Stimulated activated CD8-positive, alpha-beta memory T cell treated with anti-CD3 and anti-CD28 coated beads, Interleukin-2, amount 100 ng/mL, for 48 hours (primary cell): ENCODE data around the gene FILIP1.

Experiments
- DNase-seq, 2 donors: peaks; one replicate each; pipeline ENCODE4 v3.0.0-alpha.2; 2020; ENCODE audit warnings: low read depth in 2 of 2

The FILIP1 gene

DNA sequence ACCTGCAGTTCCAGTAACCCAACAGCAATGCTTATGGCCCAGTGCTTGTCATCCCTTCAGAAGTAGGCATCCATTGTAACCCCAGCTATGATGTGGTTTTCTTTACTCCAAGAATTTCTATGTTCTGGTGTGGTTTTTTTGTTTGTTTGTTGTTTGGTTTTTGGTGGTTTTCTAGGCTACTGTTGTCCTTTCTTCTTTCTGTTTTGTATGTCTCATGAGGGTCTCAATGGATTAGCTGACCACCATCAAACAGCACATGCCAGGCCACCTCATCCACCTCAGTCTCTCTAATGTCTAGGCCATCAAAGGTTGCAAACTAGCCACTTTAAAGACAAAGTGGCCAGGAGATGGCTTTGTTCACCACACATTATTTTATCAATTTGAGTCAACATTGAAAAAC lies 149.6 kb downstream of the FILIP1 start:
- DNase-seq, result no peak

DNA sequence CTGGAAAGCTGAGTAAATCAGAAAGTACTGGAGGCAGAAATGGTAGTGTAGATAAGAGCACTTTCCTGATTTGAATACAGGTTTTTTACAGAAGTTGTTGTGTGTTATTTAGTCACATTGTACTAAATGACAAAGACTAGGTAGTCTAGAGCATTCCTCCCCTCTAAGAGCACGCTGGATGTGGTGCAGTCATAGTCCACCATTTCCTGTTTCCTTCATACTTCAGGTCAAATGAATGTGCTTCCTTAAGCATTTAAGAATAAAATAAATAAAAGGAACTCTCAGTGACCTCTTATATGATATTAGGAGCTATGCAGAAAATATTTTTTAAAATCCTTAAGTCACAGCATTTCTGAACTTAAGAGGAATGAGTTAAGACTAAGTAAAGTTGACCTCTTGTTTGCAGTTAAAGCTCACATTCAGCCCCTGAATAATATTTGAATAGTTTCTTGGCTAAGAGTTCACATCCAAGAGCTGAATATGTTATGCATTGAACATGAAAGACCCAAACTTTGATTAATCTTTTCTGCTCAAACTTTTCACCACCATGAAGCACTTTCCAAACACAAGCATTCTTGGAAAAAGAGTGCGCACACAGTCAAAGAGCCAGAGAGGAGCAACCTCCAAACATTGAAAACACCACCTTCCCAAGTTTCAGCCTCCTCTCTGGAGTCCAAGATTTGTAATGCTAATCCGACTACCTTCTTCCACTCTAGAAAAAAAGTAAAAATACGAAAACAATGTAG lies 155.6 kb downstream of the FILIP1 start:
- DNase-seq, result no peak

- DNase-seq, result no peak
These were observed 159.1 kb downstream of the FILIP1 start for GRCh38 chr6:75334266-75335040.

DNA sequence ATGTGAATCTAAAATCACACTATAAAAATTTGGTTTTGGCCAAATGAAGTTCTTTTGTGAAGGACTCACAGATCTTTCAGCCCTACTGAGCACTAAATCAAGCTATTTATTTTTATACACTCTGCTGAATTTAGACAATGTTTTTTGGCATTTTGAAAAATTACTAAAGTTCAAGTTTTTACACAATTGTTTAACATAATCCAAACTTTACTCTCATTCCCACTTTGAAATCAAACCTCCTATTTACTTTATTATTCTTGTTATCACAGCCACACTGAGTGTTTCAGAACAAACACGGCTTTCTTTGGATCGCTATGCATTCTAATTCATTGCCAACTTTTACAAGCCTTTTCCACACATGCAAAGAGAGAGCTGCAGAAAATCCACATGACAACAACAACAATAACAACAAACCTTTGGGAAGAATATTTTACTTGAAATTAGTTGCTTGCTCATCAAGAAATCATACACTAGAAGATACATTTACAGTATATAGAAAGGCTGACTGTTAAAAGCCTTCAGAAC lies 159.9 kb downstream of the FILIP1 start:
- no peak for DNase-seq

DNA sequence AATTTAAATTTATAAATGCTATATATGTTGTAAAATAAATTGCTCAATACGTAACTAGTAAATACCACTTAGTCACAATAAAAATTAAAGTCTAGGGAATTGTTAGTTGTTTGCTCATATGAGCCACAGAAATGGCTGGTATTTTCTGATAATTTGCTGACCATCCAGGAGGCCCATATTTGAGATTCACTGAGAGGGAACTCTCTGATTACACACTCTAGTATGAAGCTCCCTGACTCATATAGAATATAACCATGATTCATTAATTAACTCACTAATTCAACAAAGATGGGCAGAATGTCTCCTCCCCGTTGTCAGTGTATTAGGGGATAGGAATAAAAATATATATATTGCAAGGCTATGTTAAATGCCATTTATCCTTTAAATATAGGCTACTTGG lies 162.4 kb downstream of the FILIP1 start:
- no peak for DNase-seq

- no peak for DNase-seq
These were observed 163.9 kb downstream of the FILIP1 start for GRCh38 chr6:75329703-75330102.

- no peak for DNase-seq
These were observed 165.8 kb downstream of the FILIP1 start for GRCh38 chr6:75327807-75328206.

- no peak for DNase-seq
These were observed 166.9 kb downstream of the FILIP1 start for GRCh38 chr6:75326557-75327258.

DNA sequence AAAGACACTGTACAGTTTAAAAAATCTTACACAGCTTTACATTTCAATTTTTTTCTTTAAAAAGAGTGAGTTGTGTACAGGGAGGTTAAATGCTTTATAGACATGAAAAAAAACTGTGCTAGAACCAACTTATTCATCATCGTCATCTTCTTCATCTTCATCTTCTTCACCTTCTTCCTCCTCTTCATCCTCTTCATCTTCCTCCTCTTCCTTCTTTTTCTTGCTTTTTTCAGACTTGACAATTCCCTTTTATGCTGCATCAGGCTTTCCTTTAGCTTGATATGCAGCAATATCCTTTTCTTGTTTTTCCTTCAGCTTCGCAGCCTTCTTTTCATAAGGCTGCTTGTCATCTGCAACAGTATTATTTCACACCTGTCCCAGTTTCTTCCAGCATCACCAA lies 174.7 kb downstream of the FILIP1 start:
- DNase-seq, result no peak

DNA sequence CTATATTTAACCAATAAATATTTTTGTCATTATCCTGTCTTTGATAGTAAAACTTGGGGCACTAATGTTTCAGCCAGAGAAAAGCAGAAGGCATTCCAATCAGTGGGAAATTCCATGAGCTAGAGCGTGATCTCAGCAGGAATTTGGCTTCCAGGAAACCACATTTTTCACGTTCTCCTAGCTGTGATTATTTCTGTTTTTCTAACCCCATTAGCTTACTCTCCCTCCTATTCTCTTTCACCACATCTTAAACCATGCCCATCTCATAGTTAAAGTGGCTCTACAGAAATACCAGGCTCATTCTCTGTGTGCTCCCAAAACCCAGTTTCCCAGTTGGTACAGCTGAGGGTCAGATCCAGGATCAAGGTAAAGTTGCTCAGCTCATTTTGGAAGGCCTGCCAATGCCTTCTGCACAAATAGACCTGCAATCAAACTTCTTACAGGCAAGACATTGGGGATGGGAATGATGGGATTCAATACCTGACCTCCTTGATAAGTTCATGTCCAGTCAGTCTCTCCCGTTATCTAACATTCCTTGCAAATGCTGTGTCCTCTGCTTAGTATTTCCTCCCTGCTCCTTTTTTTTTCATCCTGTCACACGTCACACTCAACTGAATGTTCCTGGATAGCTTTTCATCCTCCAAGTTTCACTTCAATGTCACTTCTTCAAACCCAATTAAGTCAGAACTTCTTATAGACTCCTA lies 175.9 kb downstream of the FILIP1 start:
- no peak for DNase-seq

DNA sequence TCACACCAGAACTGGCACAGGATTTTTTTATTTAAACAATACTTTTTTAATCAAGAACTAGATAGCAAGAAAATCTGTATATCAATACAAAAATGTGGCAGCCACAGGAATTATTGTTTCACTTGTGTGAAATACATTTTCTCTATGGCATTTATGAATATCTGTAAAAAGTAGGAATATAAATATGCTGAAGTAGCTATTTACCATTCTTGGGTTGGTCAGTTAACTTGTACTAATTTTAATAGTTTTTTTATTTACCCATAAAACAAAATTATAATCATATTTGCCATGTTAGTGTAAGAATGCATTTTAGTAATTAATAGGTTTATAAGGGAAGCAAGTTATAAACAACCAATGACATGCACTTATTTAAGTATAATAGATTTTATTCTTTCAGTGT lies 177.6 kb downstream of the FILIP1 start:
- no peak for DNase-seq

GRCh38 chr6:75308250-75308988 lies 185.2 kb downstream of the FILIP1 start:
- DNase-seq, result no peak

- DNase-seq, result no peak
These were observed 186.1 kb downstream of the FILIP1 start for GRCh38 chr6:75307364-75308004.

DNA sequence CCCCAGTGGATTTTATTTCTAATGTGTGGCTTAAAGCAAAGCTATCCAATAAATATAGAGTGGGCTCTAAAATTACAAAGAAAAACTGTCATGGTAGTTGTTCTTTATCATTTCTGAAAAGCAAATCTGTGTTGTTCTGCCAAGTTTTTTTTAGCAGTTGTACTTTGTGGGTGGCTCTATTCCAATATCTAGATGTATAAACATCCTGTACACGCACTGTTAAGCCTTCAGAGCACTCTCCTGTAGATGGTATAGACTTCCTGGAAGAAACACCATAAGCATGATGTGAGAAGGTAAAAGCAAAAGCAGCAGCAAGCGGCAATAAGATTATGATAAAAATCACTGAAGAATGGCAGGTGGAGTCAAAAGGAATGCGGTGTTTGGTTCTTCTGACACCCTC lies 187.5 kb downstream of the FILIP1 start:
- no peak for DNase-seq

GRCh38 chr6:75305573-75305972 lies 188.0 kb downstream of the FILIP1 start:
- no peak for DNase-seq

DNA sequence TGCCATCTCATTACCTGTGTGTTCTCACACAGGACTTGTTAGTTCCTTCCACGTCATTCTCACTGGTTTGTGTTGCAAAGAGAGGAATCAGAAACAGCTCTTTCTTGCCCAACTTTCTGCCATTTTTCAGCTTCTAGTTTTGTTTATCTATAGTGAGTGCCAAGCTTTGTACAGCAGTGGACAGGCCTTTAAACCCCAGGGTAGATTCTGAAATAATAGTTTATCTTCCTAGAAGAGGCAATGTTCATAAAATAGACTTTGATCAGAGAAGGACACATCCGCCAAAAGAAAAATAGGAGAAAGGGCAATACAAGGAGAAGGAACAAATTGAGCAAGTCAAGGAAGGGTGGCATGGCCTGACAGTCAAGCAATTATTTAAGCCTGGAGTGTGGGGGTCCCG lies 191.3 kb downstream of the FILIP1 start:
- no peak for DNase-seq

DNA sequence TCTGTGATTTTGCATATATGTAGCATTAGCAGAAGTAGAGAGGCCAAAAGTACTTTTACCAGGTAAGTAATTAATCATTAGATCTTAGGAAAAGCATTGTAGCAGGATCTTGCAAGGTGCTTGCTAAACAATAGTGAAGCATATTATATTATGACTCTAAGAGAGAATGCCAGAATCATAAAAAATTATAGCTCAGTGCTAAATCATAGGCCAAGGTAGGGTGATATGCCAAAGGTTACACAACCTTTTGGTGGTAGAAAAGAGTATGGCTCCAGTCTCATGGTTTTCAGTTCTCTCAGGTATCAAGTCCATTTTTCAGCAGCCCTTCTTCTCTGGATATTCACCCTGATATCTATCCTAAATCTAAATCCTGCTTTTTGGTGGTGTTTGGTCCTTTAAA lies 192.1 kb downstream of the FILIP1 start:
- no peak for DNase-seq

- DNase-seq, result no peak
These were observed 192.5 kb downstream of the FILIP1 start for GRCh38 chr6:75301088-75301487.

- no peak for DNase-seq
These were observed 193.1 kb downstream of the FILIP1 start for GRCh38 chr6:75300531-75300855.

DNA sequence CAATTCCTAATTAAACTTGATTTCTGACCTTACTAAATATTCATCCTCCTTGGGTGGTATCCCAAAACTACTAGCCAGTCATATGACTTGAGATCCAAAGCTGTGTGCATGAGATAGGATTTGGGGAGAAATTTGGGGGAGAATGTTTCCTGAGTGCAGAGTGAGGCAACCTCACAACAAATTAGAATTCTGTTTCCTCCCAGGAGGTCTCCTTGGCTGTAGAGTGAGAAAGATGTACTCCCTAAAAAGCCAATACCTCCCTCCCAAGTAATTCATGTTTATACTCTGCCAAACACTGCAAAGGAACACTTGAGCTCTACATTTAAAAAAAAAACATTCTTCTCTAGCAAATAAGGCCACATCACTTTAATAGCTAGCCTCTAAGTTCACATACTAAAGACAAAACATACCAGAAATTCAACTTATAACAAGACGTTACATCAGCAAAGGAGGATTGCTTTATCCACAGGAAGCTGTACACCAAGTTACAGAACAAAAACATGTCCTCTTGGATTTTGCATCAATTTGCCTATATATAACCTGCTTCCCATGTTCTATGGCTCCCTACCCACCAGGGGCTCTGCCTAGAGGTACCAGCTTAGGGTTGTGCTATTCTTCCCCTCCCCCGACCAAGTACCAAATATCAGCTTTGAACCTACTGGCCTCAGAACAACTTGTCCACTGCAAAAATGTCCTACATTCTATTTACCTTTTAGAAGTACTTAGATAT lies 193.6 kb downstream of the FILIP1 start:
- DNase-seq, result no peak
